Epithelial cell of proximal tubule (primary cell): ENCODE results near the gene ELMO3. TPM values are rescaled to one million over a fixed set of nuclear protein-coding genes. Genes with fewer than 3 reads are reported as not detected.

Experiments
- DNase-seq: peaks from one replicate; pipeline ENCODE4 v3.0.0-alpha.2; 2011; ENCODE audit warnings: low read depth
- H3K4me3 ChIP-seq: 2 replicates; pipeline ENCODE4 v1.5.1; 2011; ENCODE audit warnings: low read depth, mild to moderate bottlenecking, low read length
- total RNA-seq: library from RNA; depleted of rRNA; stranded (reverse); fragments of >200 nt; gene quantifications from 2 replicates; pipeline ENCODE4 v1.2.3, GENCODE V29; 2015
- TF ChIP-seq, protein P1 (sequence below): conservative IDR thresholded peaks from 2 replicates; pipeline ENCODE4 v1.5.1; 2012; ENCODE audit warnings: low read depth, mild to moderate bottlenecking, low read length

Gene ELMO3
- total RNA-seq, 1 donor from 2014 or later, result 11.0 TPM

DNA sequence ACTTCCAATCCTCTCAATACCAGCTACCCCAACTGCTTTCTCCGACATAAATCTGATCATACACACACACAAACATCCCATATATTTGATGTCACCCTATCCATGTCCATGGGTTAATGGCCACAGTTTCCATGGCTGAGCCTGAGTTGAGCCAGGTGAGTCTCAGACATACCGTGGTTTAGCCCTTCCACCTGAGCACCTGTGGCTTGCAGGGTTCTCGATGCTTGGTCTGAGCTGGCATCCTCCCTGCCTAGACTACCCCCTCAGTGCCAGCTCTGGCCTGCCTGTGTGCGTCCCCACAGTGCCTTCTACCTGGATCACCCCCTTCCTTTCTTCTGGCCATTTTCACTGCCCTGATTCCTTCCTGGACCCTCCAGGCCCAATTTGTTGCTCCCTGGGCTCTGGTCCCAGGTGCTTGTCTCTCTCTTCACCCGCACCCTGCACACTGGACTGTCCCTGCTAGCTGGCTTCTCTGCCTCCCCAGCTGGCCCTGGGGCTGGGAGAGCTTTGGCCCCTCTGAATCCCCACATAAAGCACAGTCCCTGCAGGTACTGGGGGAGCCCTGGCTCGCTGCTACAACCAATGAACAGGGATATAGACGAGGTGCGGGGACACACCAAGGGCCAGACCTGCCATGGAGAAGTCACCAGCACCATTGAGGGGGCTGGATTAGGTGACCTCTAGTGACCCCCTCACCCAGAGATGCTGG lies 7.4 kb downstream of the ELMO3 start:
- H3K4me3 ChIP-seq, result no peak overlapping the region
- TF ChIP-seq, protein P1, sequence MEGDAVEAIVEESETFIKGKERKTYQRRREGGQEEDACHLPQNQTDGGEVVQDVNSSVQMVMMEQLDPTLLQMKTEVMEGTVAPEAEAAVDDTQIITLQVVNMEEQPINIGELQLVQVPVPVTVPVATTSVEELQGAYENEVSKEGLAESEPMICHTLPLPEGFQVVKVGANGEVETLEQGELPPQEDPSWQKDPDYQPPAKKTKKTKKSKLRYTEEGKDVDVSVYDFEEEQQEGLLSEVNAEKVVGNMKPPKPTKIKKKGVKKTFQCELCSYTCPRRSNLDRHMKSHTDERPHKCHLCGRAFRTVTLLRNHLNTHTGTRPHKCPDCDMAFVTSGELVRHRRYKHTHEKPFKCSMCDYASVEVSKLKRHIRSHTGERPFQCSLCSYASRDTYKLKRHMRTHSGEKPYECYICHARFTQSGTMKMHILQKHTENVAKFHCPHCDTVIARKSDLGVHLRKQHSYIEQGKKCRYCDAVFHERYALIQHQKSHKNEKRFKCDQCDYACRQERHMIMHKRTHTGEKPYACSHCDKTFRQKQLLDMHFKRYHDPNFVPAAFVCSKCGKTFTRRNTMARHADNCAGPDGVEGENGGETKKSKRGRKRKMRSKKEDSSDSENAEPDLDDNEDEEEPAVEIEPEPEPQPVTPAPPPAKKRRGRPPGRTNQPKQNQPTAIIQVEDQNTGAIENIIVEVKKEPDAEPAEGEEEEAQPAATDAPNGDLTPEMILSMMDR, result no peak
- DNase-seq, result no peak

DNA sequence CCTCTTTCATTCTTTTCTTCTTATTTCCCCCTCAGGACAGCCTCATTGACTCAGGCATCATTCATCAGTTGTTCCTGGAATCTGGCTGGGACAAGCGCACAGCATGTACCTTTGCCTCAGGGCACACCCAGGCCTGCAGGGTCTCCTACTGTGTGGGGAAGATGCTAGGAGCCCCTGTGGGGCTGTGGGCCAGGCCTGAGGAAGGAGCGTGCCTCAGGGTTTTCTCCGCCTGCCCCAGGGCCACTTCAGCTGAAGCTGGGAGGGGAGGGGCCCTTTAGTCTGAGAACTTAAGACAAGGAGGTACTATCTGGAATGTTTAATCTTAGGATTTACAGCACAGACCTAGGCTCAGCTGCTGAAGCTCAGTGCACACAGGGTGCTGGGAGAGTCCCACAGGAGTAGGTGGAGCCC lies 7.9 kb downstream of the ELMO3 start:
- TF ChIP-seq, protein P1, result no peak
- H3K4me3 ChIP-seq, result no peak overlapping the region
- no peak for DNase-seq

DNA sequence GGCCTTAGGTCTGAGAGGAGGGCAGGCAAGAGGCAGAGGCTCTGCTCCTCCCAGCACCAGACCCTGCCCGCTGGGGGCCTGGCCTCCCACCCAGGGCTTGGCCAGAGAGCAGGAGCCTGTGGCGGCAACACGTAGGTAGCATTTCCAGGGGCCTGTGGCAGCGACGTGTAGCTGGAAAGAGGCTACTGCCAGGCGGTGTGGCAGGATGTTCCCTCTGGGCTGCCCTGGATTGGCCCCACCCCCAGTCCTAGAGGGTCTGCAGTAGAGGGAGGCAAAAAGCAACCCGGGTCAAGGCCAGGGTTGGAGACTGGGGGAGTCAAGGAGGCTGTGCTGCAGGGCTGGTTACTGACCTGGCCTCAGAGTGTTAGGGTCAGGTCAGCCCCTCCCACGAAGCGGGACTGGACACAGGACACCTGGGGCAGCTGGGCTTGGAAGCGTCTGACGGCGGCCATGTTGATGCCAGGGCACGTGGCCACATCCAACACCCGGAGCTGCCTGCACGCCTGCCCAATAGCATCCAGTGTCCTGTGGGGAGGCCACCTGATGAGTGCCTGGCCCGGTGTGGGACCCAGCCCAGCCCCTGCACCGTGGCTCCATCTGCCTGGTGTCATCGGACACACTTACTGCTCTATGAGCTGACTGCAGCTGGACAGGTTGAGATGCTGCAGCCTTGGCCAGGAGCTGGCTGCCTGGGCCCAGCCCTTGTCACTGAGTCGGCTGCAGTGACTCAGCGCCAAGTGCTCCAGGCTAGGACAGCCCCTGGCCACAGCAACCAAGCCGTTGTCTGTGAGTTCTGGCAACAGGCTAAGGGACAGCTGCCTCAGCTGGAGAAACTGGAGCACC lies 8.5 kb downstream of the ELMO3 start:
- DNase-seq, result no peak

DNA sequence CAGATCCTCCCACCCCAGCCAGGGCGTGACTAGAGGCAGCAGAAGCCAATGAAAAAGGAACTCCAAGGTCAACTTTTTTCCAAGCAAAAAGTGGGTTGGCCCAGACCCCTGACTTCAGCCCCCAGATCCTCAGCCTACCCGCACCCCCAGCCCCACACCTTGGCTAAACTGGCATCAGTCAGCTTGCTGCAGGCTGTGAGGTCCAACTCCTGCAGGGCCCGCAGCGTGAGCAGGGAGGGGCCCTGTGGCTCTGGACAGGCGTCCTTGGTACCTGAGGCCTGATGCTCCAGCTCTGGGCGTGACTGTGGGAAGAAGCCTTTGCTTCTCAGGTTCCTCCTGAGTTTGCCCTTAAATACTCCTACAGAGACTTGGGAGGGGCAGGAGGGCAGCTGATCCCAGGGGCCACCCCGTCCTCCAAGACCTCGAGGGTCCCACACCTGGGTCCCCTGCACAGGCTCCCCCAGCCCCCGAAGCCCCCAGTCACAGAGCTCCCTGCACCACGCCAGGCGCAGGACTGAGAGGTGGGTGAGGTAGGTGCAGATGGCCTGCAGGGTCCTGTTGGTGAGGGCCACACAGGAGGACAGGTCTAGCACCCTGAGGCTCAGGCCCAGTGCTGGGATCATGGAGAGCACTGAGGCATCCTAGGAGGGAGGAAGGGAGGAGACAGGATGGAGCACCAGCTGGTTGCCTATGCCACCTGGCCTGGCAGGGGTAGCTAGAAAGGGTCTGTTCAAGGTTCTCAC lies 9.4 kb downstream of the ELMO3 start:
- H3K4me3 ChIP-seq, result no peak overlapping the region
- DNase-seq, result no peak
- TF ChIP-seq, protein P1, result no peak

More for the DNA sequence above, 8.5 kb downstream of the ELMO3 start:
- TF ChIP-seq, protein P1, result no peak
- no peak overlapping the region for H3K4me3 ChIP-seq

DNA sequence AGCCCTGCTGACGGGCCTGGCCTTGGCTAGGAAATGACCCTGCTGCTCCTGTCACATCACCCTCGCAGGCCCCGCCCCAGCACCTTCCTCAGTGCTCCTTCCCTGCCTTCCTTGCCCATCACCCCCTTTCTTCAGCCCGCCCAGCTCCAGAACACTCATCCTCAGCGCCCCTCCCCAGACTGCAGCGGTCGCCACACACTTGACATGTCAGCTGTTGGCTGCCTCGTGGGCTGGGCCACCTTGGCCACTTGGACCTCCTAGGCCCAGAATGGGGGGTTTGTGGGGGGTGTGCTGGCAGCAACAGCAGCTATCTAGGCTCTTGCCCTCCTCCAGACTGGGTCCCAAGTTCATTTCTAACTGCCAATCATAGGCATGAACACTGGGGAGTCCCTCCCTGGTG lies 10.6 kb downstream of the ELMO3 start:
- DNase-seq, result no peak
- no peak overlapping the region for H3K4me3 ChIP-seq
- TF ChIP-seq, protein P1, result no peak

DNA sequence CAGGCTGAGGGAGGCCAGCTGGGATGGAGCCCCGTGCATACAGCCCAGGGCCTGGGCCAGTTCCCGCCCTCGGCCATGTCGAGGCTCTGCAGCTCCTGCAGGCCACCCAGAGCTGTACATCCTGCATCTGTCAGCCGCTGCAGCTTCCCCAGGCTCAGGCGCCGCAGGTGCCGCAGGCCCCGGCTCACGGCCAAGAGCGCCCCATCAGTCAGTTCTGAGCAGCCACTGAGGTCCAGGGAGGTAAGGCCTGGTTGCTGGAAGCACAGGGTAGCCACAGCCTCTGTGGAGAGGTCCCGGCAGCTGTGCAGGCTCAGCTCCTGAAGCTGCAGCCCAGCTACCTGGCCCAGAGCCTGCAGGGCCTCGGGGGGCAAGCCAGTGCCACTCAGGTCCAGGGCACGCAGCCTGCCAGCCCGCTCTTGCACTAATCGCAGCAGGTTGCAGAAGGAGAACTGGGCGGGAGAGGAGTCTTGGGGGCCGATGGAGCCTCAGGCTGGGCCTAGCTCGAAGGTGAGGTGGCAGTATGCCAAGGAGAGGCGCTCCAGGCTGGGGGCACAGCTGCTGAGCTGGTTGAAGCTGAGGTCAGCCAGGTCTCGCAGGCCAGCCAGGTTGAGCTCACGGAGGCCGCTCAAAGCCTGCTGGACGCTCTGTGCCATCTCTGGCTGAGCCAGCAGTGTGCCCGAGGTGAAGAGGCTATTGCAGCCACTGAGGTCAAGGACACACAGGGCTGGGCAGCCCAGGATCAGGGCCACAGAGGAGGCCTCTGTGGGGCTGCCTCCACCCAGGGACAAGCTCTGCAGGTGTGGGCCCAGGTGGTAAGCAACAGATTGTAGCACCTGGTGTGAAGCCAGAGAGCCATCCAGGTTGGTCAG lies 11.4 kb downstream of the ELMO3 start:
- TF ChIP-seq, protein P1, result no peak
- H3K4me3 ChIP-seq, result no peak overlapping the region
- DNase-seq, result no peak
